Fibroblast of upper back skin (primary cell): ENCODE data around the gene PIGP.
"Not testable (repeated sequence)": the region's sequence is repeated elsewhere in the genome, so short reads cannot be mapped to it uniquely, and the experiment has no call there.

ENCODE experiments used
- DNase-seq: peaks from one replicate; pipeline ENCODE4 v3.0.0-alpha.2; 2013

The PIGP gene

GRCh38 chr21:37075214-37075770 lies 2.4 kb upstream of the PIGP start:
- no peak for DNase-seq

- peak; percentile 11 for DNase-seq
Measured at GRCh38 chr21:37074546-37074945, 1.7 kb upstream of the PIGP start.

GRCh38 chr21:37074197-37074510 lies 1.3 kb upstream of the PIGP start:
- DNase-seq = no peak

GRCh38 chr21:37073417-37074196 lies 736 bp upstream of the PIGP start:
- peak; percentile 37 for DNase-seq

- no peak for DNase-seq
Measured at GRCh38 chr21:37072274-37072987, 440 bp downstream of the PIGP start.

GRCh38 chr21:37071561-37072273 lies 1.2 kb downstream of the PIGP start:
- peak; percentile 61 for DNase-seq

- no peak for DNase-seq
Measured at GRCh38 chr21:37065561-37066177, 7.2 kb downstream of the PIGP start.

GRCh38 chr21:37064841-37065240 lies 8.0 kb downstream of the PIGP start:
- no peak for DNase-seq

GRCh38 chr21:37063433-37063832 lies 9.4 kb downstream of the PIGP start:
- peak; percentile 28 for DNase-seq

- DNase-seq = no peak
Measured at GRCh38 chr21:37062593-37062935, 10.3 kb downstream of the PIGP start.

- peak; percentile 82 for DNase-seq
Measured at GRCh38 chr21:37061926-37062592, 10.8 kb downstream of the PIGP start.

GRCh38 chr21:37060296-37060695 lies 12.6 kb downstream of the PIGP start:
- DNase-seq = peak; percentile 93

GRCh38 chr21:37059181-37059580 lies 13.7 kb downstream of the PIGP start:
- no peak for DNase-seq

GRCh38 chr21:37058261-37058660 lies 14.6 kb downstream of the PIGP start:
- DNase-seq = no peak

GRCh38 chr21:37057614-37058013 lies 15.3 kb downstream of the PIGP start:
- DNase-seq = no peak

GRCh38 chr21:37055271-37055855 lies 17.5 kb downstream of the PIGP start:
- DNase-seq = no peak

GRCh38 chr21:37049741-37050140 lies 23.1 kb downstream of the PIGP start:
- not testable (repeated sequence) for DNase-seq

- no peak for DNase-seq
Measured at GRCh38 chr21:37047079-37047478, 25.8 kb downstream of the PIGP start.

GRCh38 chr21:37045556-37045955 lies 27.3 kb downstream of the PIGP start:
- DNase-seq = no peak

- DNase-seq = no peak
Measured at GRCh38 chr21:37045149-37045548, 27.7 kb downstream of the PIGP start.

- no peak for DNase-seq
Measured at GRCh38 chr21:37044643-37045042, 28.2 kb downstream of the PIGP start.

- no peak for DNase-seq
Measured at GRCh38 chr21:37043818-37044217, 29.1 kb downstream of the PIGP start.
